Activated naive CD4-positive, alpha-beta T cell treated with anti-CD3 and anti-CD28 coated beads, Interleukin-2, amount 50 U/mL, for 24 hours (primary cell): ENCODE measurements around the gene MOBP.
"Not testable (repeated sequence)": the region's sequence is repeated elsewhere in the genome, so short reads cannot be mapped to it uniquely, and the experiment has no call there.

Source experiments
- H3K27ac Mint-ChIP-seq: one replicate; pipeline ENCODE4 v1.8.0; 2021; ENCODE audit warnings: mild to moderate bottlenecking, mixed read lengths
- H3K27me3 Mint-ChIP-seq: one replicate; pipeline ENCODE4 v1.8.0; 2021; ENCODE audit warnings: mixed read lengths
- H3K36me3 Mint-ChIP-seq: one replicate; pipeline ENCODE4 v1.8.0; 2021; ENCODE audit warnings: mixed read lengths
- H3K4me1 Mint-ChIP-seq: one replicate; pipeline ENCODE4 v1.8.0; 2021; ENCODE audit warnings: mixed read lengths
- H3K4me3 Mint-ChIP-seq: one replicate; pipeline ENCODE4 v1.8.0; 2021; ENCODE audit warnings: mild to moderate bottlenecking, mixed read lengths
- H3K9me3 Mint-ChIP-seq: one replicate; pipeline ENCODE4 v1.8.0; 2021; ENCODE audit warnings: mixed read lengths

The MOBP gene

GRCh38 chr3:39443530-39443929 lies 23.9 kb upstream of the MOBP start:
- H3K9me3 Mint-ChIP-seq: no peaks in the 10 kb centered on the region
- peaks cover 4% of the 10 kb centered on the region for H3K27me3 Mint-ChIP-seq
- no peak overlapping the region for H3K4me3 Mint-ChIP-seq
- H3K36me3 Mint-ChIP-seq: no peaks in the 10 kb centered on the region
- H3K27ac Mint-ChIP-seq: no peak overlapping the region
- peaks cover 5% of the 10 kb centered on the region for H3K4me1 Mint-ChIP-seq

DNA sequence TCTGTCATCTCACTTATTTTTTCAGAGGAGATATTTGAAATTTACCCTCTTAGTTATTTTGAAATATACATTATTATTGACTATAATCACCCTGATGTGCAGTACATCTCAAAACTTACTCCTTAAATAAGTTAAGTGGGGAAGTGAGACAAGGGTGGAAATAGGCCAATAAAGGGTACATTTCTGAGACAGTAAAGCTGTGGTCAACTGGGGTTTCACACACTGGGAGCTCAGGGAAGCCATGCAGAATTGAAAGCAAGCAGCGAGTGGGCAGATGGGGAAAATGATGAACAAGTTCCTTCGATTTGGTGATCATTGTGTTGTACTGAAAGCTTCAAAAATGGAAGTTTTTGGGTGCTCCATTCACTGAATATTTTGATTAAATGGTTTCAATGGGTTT lies 21.6 kb upstream of the MOBP start:
- no peak overlapping the region for H3K4me3 Mint-ChIP-seq
- no peaks in the 10 kb centered on the region for H3K36me3 Mint-ChIP-seq
- no peaks in the 10 kb centered on the region for H3K9me3 Mint-ChIP-seq
- peaks cover 4% of the 10 kb centered on the region for H3K27me3 Mint-ChIP-seq
- no peak overlapping the region for H3K27ac Mint-ChIP-seq
- peaks cover 5% of the 10 kb centered on the region for H3K4me1 Mint-ChIP-seq

DNA sequence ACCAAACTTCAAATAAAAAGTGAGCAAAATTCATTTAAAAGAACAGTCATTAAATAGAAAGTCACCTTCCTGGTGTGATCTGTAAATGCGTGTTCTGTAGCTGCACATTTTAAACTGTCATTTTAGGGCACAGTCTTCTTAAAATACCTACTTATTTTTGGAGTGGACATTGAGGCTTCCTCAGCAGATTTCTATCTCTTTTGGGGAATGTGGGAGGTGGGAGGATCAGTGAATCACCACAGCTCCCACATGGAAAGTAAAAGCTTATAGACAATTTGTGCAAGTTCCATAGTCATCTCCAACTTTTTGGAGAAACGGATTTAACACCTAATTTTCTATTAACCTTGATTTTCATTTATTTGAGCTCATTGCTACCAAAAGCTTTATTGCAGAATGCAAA lies 21.0 kb upstream of the MOBP start:
- no peaks in the 10 kb centered on the region for H3K9me3 Mint-ChIP-seq
- H3K27ac Mint-ChIP-seq: no peak overlapping the region
- H3K36me3 Mint-ChIP-seq: no peaks in the 10 kb centered on the region
- peaks cover 5% of the 10 kb centered on the region for H3K4me1 Mint-ChIP-seq
- H3K27me3 Mint-ChIP-seq: peaks cover 4% of the 10 kb centered on the region
- H3K4me3 Mint-ChIP-seq: no peak overlapping the region

DNA sequence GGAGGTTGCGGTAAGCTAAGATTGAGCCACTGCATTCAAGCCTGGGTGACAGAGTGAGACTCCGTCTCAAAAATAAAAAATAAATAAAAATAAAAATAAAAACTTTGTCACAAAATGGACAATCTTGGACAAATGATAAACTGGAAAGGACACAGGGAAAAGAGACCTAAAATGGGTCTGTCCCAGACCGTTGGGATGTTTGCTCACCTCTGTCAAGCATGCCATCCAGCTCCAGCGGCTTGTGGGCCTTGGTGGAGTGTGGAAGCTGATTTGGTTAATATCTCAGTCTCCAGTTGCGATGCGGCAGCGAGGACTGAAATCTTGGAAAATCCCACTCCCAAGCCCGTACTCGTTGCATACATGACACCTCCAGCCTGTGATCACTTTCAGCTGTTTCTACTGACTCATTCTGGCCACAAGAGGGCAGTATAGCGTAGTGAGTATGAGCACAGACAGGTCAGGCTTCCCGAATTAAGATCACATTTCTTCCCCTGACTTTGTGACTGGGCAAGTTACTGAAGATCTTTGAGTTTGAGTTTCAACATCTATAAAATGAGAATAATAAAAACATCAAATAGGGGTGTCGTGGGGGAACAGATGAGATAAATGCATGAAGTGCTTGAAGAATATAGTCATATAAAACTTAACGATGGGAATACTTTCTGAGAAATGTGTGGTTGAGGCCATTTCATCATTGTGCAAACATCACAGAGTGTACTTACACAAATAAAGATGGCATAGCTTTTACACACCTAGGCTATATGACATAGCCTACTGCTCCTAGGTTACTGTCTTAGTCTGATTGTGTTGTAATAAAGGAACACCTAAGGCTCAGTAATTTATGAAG lies 19.6 kb upstream of the MOBP start:
- H3K4me3 Mint-ChIP-seq: no peak overlapping the region
- peaks cover 4% of the 10 kb centered on the region for H3K27me3 Mint-ChIP-seq
- no peaks in the 10 kb centered on the region for H3K36me3 Mint-ChIP-seq
- H3K9me3 Mint-ChIP-seq: no peaks in the 10 kb centered on the region
- H3K27ac Mint-ChIP-seq: no peak overlapping the region
- peaks cover 5% of the 10 kb centered on the region for H3K4me1 Mint-ChIP-seq

DNA sequence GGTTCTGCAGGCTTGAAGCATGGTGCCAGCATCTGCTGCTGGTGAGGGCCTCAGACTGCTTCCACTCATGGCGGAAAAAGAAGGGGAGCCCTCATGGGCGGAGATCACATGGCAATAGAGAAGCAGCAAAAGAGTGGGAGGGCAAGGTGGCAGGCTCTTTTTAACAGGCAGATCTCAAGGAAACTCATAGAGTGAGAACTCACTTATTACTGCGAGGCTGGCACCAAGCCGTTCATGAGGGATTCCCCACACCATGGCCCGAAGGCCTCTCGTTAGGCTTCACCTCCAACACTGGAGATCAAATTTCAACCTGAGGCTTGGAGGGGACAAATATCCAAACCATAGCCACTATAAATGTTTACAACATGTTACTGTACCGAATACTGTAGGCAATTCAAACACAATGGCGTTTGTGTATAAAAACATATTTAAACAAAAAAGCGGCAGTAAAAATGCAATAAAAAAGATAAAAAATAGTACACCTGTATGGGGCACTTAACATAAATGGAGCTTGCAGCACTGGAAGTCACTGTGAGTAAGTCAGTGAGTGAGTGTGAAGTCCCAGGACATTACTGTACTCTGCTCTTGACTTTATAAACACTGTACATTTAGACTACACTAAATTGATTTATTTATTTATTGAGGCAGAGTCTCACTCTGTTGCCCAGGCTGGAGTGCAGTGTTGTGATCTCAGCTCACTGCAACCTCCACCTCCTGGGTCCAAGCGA lies 18.8 kb upstream of the MOBP start:
- Mint-ChIP-seq H3K4me3 (no peak overlapping the region), H3K27me3 (peaks cover 4% of the 10 kb centered on the region), H3K4me1 (peaks cover 5% of the 10 kb centered on the region), H3K27ac (no peak overlapping the region), H3K36me3 (no peaks in the 10 kb centered on the region), H3K9me3 (no peaks in the 10 kb centered on the region)

GRCh38 chr3:39449796-39450195 lies 17.7 kb upstream of the MOBP start:
- Mint-ChIP-seq H3K9me3 (no peaks in the 10 kb centered on the region), H3K27ac (no peak overlapping the region), H3K4me1 (peaks cover 5% of the 10 kb centered on the region), H3K27me3 (peaks cover 8% of the 10 kb centered on the region), H3K4me3 (no peak overlapping the region), H3K36me3 (no peaks in the 10 kb centered on the region)

DNA sequence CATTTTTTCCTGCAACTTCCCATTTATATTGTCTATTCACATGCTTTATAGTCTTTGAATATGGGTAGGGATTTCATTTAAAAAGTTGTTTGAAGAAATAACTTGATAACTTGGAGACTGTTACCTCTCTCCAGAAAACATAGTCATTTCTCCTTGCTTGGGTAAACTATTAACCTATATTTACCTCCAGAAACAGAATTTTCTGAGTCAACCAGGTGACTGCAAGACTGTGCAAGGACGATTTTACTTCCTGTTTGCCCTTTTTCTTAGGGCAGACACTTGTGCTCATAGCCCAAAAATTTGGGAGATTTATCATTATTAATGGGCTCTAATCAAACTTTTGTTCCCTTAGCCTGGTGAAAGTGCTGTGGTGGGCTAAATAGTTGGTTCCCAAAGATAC lies 14.3 kb upstream of the MOBP start:
- peaks cover 7% of the 10 kb centered on the region for H3K27me3 Mint-ChIP-seq
- no peak overlapping the region for H3K27ac Mint-ChIP-seq
- H3K4me1 Mint-ChIP-seq: no peaks in the 10 kb centered on the region
- no peaks in the 10 kb centered on the region for H3K36me3 Mint-ChIP-seq
- H3K9me3 Mint-ChIP-seq: no peaks in the 10 kb centered on the region
- H3K4me3 Mint-ChIP-seq: no peak overlapping the region

DNA sequence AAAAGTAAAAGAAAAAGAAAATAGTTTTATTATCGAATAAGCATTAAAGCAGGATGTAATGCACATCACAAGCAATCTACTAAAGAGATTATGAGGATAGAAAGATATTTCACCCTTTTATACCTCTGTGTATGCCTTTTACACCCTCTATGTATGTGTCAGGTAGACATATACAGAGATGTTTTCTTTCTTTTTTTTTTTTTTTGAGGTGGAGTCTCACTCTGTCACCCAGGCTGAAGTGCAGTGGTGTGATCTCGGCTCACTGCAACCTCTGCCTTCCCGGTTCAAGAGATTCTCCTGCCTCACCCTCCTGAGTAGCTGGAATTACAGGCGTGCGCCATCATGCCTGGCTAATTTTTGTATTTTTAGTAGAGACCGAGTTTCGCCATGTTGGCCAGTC lies 13.6 kb upstream of the MOBP start:
- H3K27ac Mint-ChIP-seq, H3K36me3 Mint-ChIP-seq, H3K4me3 Mint-ChIP-seq, H3K9me3 Mint-ChIP-seq, H3K27me3 Mint-ChIP-seq, H3K4me1 Mint-ChIP-seq: not testable (repeated sequence)

DNA sequence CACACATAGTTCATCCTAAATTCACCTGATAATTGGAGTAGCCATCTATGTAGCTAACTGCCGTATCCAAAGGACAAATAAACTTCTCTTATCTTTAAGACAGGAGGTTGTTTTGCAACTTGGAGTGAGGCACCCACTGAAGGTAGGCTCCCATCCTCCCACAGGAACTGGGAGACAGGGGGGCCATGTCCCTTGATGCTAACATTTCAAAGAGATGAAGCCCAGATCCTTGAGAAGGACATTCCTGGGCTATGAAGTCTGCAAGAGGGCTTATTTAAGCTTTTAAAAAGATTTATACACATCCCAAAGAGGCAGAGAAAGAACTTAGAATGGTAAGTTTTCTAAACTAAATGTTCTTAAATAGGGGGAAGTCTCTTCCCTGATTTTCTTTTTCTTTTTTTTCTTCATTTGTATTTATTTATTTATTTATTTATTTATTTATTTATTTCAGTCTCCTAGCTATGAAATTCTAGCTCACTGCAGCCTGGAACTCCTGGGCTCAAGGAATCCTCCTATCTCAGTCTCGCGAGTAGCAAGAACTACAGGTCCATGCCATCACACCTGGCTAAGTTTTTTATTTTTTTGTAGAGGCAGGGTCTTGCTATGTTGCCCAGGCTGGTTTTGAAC lies 12.8 kb upstream of the MOBP start:
- H3K27me3 Mint-ChIP-seq: peaks cover 8% of the 10 kb centered on the region
- H3K9me3 Mint-ChIP-seq: no peaks in the 10 kb centered on the region
- H3K36me3 Mint-ChIP-seq: no peaks in the 10 kb centered on the region
- H3K4me1 Mint-ChIP-seq: no peaks in the 10 kb centered on the region
- H3K4me3 Mint-ChIP-seq: no peak overlapping the region
- H3K27ac Mint-ChIP-seq: no peak overlapping the region

DNA sequence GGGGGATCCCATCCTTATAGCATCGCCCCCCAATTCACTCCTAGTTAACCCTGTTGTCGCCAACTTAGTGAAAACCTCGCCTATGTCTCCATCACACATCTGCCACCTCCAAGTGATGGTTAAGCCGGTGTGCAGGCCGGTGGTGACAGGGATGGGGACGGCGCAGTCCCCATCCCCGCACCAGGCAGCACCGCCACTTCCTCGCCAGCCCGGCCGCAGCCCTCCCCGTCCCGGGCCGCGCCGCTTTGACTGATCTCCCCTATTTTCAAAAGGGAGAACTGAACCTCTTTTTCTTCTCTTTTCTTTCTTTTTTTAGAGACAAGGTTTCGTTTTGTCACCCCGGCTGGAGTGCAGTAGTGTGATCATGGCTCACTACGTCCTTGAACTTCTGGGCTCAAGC lies 11.3 kb upstream of the MOBP start:
- no peaks in the 10 kb centered on the region for H3K4me1 Mint-ChIP-seq
- peaks cover 10% of the 10 kb centered on the region for H3K27me3 Mint-ChIP-seq
- H3K4me3 Mint-ChIP-seq: no peak overlapping the region
- H3K36me3 Mint-ChIP-seq: no peaks in the 10 kb centered on the region
- H3K27ac Mint-ChIP-seq: no peak overlapping the region
- no peaks in the 10 kb centered on the region for H3K9me3 Mint-ChIP-seq

GRCh38 chr3:39457361-39457760 lies 10.1 kb upstream of the MOBP start:
- H3K4me1 Mint-ChIP-seq: no peaks in the 10 kb centered on the region
- no peaks in the 10 kb centered on the region for H3K36me3 Mint-ChIP-seq
- H3K9me3 Mint-ChIP-seq: no peaks in the 10 kb centered on the region
- no peak overlapping the region for H3K27ac Mint-ChIP-seq
- peaks cover 10% of the 10 kb centered on the region for H3K27me3 Mint-ChIP-seq
- H3K4me3 Mint-ChIP-seq: no peak overlapping the region

- H3K4me3 Mint-ChIP-seq, H3K9me3 Mint-ChIP-seq, H3K27me3 Mint-ChIP-seq, H3K27ac Mint-ChIP-seq, H3K4me1 Mint-ChIP-seq, H3K36me3 Mint-ChIP-seq: not testable (repeated sequence)
Measured at GRCh38 chr3:39458579-39458978, 8.9 kb upstream of the MOBP start.

- Mint-ChIP-seq H3K27ac (no peak overlapping the region), H3K9me3 (no peaks in the 10 kb centered on the region), H3K27me3 (peaks cover 3% of the 10 kb centered on the region), H3K36me3 (no peaks in the 10 kb centered on the region), H3K4me1 (no peaks in the 10 kb centered on the region), H3K4me3 (no peak overlapping the region)
Measured at GRCh38 chr3:39460677-39461076, 6.8 kb upstream of the MOBP start.

DNA sequence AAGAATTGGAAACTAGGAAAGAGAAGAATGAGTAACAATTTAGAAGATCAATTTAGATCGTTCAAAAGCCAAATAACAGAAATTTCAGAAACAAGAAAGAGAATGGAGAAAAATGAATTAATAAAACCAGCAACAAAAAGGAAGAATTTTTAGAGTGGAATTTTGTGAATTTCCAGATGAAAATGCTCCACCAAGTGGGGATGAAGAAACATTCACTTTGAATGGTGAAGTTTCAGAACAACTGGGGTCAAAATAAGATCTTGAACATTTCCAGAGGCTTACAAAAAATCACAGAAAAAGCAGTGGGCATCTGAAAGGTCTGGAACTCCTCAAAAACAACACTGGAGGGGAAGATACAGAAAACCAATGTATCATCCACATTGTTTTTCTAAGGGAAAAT lies 4.2 kb upstream of the MOBP start:
- H3K9me3 Mint-ChIP-seq: no peaks in the 10 kb centered on the region
- peaks cover 7% of the 10 kb centered on the region for H3K27me3 Mint-ChIP-seq
- no peak overlapping the region for H3K4me3 Mint-ChIP-seq
- H3K4me1 Mint-ChIP-seq: no peaks in the 10 kb centered on the region
- no peak overlapping the region for H3K27ac Mint-ChIP-seq
- H3K36me3 Mint-ChIP-seq: no peaks in the 10 kb centered on the region

DNA sequence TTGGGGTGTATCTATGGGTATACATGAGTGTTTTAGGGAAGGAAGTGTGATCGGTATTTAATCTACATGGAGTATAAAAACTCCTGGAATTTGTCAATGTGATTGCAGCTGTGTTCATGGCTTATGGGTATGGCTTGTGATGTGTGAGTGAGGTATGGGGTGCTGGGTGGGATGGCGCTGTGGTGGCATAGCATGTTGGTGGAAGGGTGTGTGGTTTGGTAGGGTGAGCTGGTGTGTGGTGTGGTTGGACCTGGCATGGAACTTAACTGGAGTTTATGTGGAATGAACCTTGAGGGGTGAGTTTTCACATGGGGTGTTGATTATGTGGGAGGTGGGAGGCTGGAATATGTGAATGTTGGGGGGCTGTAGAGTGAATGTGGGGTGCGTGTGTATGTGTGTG lies 492 bp upstream of the MOBP start:
- no peak overlapping the region for H3K27ac Mint-ChIP-seq
- no peaks in the 10 kb centered on the region for H3K36me3 Mint-ChIP-seq

DNA sequence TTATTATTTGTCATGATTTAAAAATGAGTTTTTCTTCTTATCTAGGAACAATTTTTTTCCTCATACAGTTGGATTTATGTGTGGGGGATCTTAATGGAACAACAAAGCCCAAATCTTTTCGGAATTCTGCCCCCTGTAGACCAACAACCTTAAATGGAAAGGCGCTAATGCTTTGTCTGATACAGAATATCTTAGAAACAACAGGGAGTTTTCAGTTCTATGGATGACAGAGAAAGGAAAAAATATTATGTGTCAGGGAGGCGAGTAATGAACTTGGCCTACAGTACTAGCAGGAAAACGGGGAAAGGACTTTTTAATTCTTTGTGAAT lies 592 bp downstream of the MOBP start:
- Mint-ChIP-seq H3K4me3 (no peak overlapping the region), H3K36me3 (no peaks in the 10 kb centered on the region), H3K4me1 (no peaks in the 10 kb centered on the region), H3K27ac (no peak overlapping the region), H3K9me3 (no peaks in the 10 kb centered on the region), H3K27me3 (peaks cover 12% of the 10 kb centered on the region)

More for the DNA sequence above, 492 bp upstream of the MOBP start:
- Mint-ChIP-seq H3K4me1 (no peaks in the 10 kb centered on the region), H3K27me3 (peaks cover 9% of the 10 kb centered on the region), H3K4me3 (no peak overlapping the region), H3K9me3 (no peaks in the 10 kb centered on the region)
